Neuronal stem cell (in vitro differentiated cells): Measurements from ENCODE around the gene DUSP10.

Source experiments
- DNase-seq: peaks from one replicate; pipeline ENCODE4 v3.0.0-alpha.2; 2013; ENCODE audit warnings: low spot score
- H2AFZ ChIP-seq: one replicate; pipeline ENCODE4 v1.6.1; 2013; ENCODE audit warnings: mild to moderate bottlenecking, low read length, inconsistent platforms
- H2AK5ac ChIP-seq: 2 replicates; pipeline ENCODE4 v1.6.1; 2013; ENCODE audit warnings: low read depth, mild to moderate bottlenecking, inconsistent platforms, low read length, moderate library complexity, mixed read lengths
- H2BK120ac ChIP-seq: 2 replicates; pipeline ENCODE4 v1.6.1; 2013; ENCODE audit warnings: low read depth, mild to moderate bottlenecking, inconsistent platforms, low read length, moderate library complexity, mixed read lengths
- H2BK12ac ChIP-seq: one replicate; pipeline ENCODE4 v1.6.1; 2013; ENCODE audit warnings: low read length, inconsistent platforms
- H2BK15ac ChIP-seq: 2 replicates; pipeline ENCODE4 v1.6.1; 2013; ENCODE audit warnings: mild to moderate bottlenecking, low read length, inconsistent platforms, mixed read lengths
- H2BK5ac ChIP-seq: one replicate; pipeline ENCODE4 v1.6.1; 2013; ENCODE audit warnings: inconsistent platforms, mild to moderate bottlenecking, low read length, moderate library complexity
- H3K14ac ChIP-seq: one replicate; pipeline ENCODE4 v1.6.1; 2013; ENCODE audit warnings: low read length, inconsistent platforms
- H3K18ac ChIP-seq: 2 replicates; pipeline ENCODE4 v1.6.1; 2013; ENCODE audit warnings: low read length, inconsistent platforms
- H3K23ac ChIP-seq: 2 replicates; pipeline ENCODE4 v1.6.1; 2013; ENCODE audit warnings: low read depth, mild to moderate bottlenecking, mixed read lengths, low read length, inconsistent platforms; ENCODE audit not compliant: poor library complexity
- H3K27ac ChIP-seq: replicated peaks from 3 replicates; pipeline ENCODE4 v1.5.1; 2013; ENCODE audit warnings: low read length, inconsistent platforms
- H3K27me3 ChIP-seq, 3 experiments: 2 replicates each; pipeline ENCODE4 v1.6.1; 2013; ENCODE audit warnings: low read length in 3 of 3, mild to moderate bottlenecking in 2 of 3, inconsistent platforms in 1 of 3, low read depth in 1 of 3, mixed read lengths in 1 of 3, moderate library complexity in 1 of 3; ENCODE audit not compliant: control insufficient read depth in 3 of 3, insufficient read depth in 3 of 3
- H3K36me3 ChIP-seq, 2 donors: replicated peaks in 1 of 2; 2 replicates each; pipeline ENCODE4 v1.6.1; 2013; ENCODE audit warnings: low read length in 2 of 2; ENCODE audit not compliant: control insufficient read depth in 2 of 2, insufficient read depth in 2 of 2
- H3K4ac ChIP-seq: 2 replicates; pipeline ENCODE4 v1.6.1; 2013; ENCODE audit warnings: inconsistent platforms, mild to moderate bottlenecking, low read length, moderate library complexity
- H3K4me1 ChIP-seq, 2 donors: 1 replicate in 1 of 2; 2 replicates in 1 of 2; pipeline ENCODE4 v1.6.1; 2013; ENCODE audit warnings: low read length in 2 of 2, low read depth in 1 of 2; ENCODE audit not compliant: control insufficient read depth in 2 of 2, insufficient read depth in 1 of 2
- H3K4me2 ChIP-seq: one replicate; pipeline ENCODE4 v1.6.1; 2013; ENCODE audit warnings: mild to moderate bottlenecking, low read length, inconsistent platforms; ENCODE audit not compliant: insufficient read depth, poor library complexity, severe bottlenecking
- H3K4me3 ChIP-seq, 2 donors: 2 replicates each; pipeline ENCODE4 v1.5.1; 2013; ENCODE audit warnings: low read length in 2 of 2, mild to moderate bottlenecking in 2 of 2, inconsistent platforms in 1 of 2, moderate library complexity in 1 of 2
- H3K79me1 ChIP-seq: one replicate; pipeline ENCODE4 v1.6.1; 2013; ENCODE audit warnings: low read depth, mild to moderate bottlenecking, inconsistent platforms, low read length, moderate library complexity
- H3K9ac ChIP-seq: one replicate; pipeline ENCODE4 v1.6.1; 2013; ENCODE audit warnings: mild to moderate bottlenecking, low read depth, low read length, inconsistent platforms; ENCODE audit not compliant: poor library complexity
- H3K9me3 ChIP-seq, 2 donors: replicated peaks in 1 of 2; 2 replicates each; pipeline versions ENCODE3 to v1.6.1; 2013; ENCODE audit warnings: low read length in 2 of 2, mild to moderate bottlenecking in 2 of 2, inconsistent platforms in 1 of 2, low read depth in 1 of 2, mixed read lengths in 1 of 2, moderate library complexity in 1 of 2; ENCODE audit not compliant: control insufficient read depth in 2 of 2, insufficient read depth in 1 of 2
- H4K8ac ChIP-seq: one replicate; pipeline ENCODE4 v1.6.1; 2013; ENCODE audit warnings: low read depth, mild to moderate bottlenecking, inconsistent platforms, low read length, moderate library complexity
- H4K91ac ChIP-seq: one replicate; pipeline ENCODE4 v1.6.1; 2013; ENCODE audit warnings: low read length, low read depth, mild to moderate bottlenecking, inconsistent platforms; ENCODE audit not compliant: poor library complexity
- WGBS, 2 donors: extraction: QIAGEN DNeasy Blood & Tissue Kit; methylation state at CpG; one replicate each; pipeline ENCODE4 v1.1.7; 2013; ENCODE audit warnings: missing lambda C conversion rate in 2 of 2, mixed read lengths in 1 of 2; ENCODE audit not compliant: insufficient read length in 2 of 2, insufficient replicate concordance in 1 of 2; ENCODE audit errors: extremely low coverage in 2 of 2; 5-methylcytosine and 5-hydroxymethylcytosine counted together

Gene DUSP10

DNA sequence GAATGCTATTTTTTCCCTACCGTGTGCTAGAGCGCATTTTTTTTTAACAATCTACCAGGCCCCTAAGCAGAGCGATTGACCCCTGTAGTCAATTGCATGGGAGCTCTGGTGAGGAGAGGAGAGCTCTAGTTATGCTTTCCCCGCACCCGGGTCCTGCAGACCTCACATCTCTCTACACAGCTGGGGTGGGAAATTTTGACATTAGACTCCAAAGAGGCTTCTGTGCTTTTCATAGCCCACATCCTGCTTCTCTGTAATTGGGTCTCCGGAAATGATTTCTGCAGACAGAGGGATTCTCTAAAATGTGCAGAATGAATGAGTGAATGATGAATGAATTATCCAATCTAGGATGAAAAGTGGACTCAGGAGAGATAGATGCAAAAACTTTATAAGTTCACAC is 41.5 kb upstream of the DUSP10 start:
- H3K4me1 ChIP-seq = peaks cover 0 to 6% of the 10 kb centered on the region in 2 donors
- DNase-seq = no peak
- no peak overlapping the region for H3K14ac ChIP-seq
- H2AFZ ChIP-seq = no peak overlapping the region
- no peak overlapping the region for H2BK12ac ChIP-seq
- H2AK5ac ChIP-seq = no peak overlapping the region
- H3K27ac ChIP-seq = no peak overlapping the region
- H3K79me1 ChIP-seq = no peaks in the 10 kb centered on the region
- no peak overlapping the region for H3K4me2 ChIP-seq
- H2BK120ac ChIP-seq = no peak overlapping the region
- no peak overlapping the region for H3K4ac ChIP-seq
- no peak overlapping the region for H2BK5ac ChIP-seq
- H3K18ac ChIP-seq = no peak overlapping the region
- H3K9ac ChIP-seq = no peak overlapping the region
- H3K27me3 ChIP-seq = no peaks in the 10 kb centered on the region
- H2BK15ac ChIP-seq = no peak overlapping the region
- H3K36me3 ChIP-seq = no peaks in the 10 kb centered on the region
- H4K91ac ChIP-seq = no peak overlapping the region
- no peak overlapping the region for H4K8ac ChIP-seq
- WGBS, 2 donors = no CpG with 5 or more reads among the region's 6 CpGs
- H3K23ac ChIP-seq = no peak overlapping the region
- no peak overlapping the region for H3K4me3 ChIP-seq
- no peaks in the 10 kb centered on the region for H3K9me3 ChIP-seq

DNA sequence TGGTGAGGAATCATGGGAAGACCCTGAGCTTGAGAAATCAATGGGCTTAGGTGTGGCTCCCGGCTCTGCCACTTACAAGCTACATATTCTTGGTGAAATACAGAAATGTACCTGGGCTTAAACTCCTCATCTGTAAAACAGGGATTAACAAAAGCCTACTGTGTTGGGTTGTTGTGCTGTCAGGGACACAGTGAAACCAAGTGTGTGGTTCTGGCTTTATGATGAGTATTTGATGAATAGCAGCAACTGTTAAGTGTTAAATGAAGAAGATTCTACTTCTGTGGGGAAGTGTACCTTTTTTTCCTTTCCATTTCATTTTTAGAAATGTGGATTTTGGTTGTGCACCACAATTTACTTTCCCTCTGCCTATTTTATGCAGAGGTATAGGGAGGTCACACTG is 41.1 kb upstream of the DUSP10 start:
- DNase-seq = no peak
- H3K4me3 ChIP-seq = no peak overlapping the region
- H3K79me1 ChIP-seq = no peaks in the 10 kb centered on the region
- no peak overlapping the region for H2AFZ ChIP-seq
- H4K91ac ChIP-seq = no peak overlapping the region
- H2BK15ac ChIP-seq = no peak overlapping the region
- no peak overlapping the region for H3K4me2 ChIP-seq
- H3K4me1 ChIP-seq = peaks cover 0 to 6% of the 10 kb centered on the region in 2 donors
- no peaks in the 10 kb centered on the region for H3K36me3 ChIP-seq
- H4K8ac ChIP-seq = no peak overlapping the region
- H2BK120ac ChIP-seq = no peak overlapping the region
- H2AK5ac ChIP-seq = no peak overlapping the region
- H3K9me3 ChIP-seq = no peaks in the 10 kb centered on the region
- no peak overlapping the region for H3K27ac ChIP-seq
- H3K23ac ChIP-seq = no peak overlapping the region
- no CpG with 5 or more reads among the region's 1 CpG for WGBS, 2 donors
- no peak overlapping the region for H2BK12ac ChIP-seq
- no peak overlapping the region for H3K18ac ChIP-seq
- no peak overlapping the region for H3K4ac ChIP-seq
- no peak overlapping the region for H3K9ac ChIP-seq
- no peak overlapping the region for H3K14ac ChIP-seq
- H2BK5ac ChIP-seq = no peak overlapping the region
- H3K27me3 ChIP-seq = no peaks in the 10 kb centered on the region

DNA sequence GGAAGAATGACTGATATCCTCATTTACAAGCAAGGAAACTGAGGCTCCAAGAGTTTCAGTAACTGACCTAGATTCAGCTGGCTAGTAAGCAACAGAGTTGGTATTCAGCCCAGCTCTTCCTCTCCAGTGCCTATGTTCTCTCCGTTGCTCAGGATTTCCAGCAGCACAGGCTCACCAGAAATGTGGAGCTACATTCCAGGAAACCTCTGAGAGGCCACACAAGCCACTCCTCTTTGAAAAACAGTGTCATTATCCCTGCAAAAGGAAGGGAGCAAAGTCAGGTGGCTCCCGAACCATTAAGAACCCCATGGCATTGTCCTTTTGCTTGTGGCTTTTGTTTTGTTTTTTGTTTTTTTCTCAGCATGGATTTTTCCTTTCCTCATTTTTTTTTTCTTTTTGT is 40.6 kb upstream of the DUSP10 start:
- H3K27ac ChIP-seq = no peak overlapping the region
- no peak overlapping the region for H4K91ac ChIP-seq
- no peaks in the 10 kb centered on the region for H3K9me3 ChIP-seq
- no peak overlapping the region for H2BK120ac ChIP-seq
- no peaks in the 10 kb centered on the region for H3K36me3 ChIP-seq
- H2AFZ ChIP-seq = no peak overlapping the region
- H2BK5ac ChIP-seq = no peak overlapping the region
- H3K4ac ChIP-seq = no peak overlapping the region
- H2BK15ac ChIP-seq = no peak overlapping the region
- no peak overlapping the region for H3K14ac ChIP-seq
- no peak for DNase-seq
- H3K79me1 ChIP-seq = no peaks in the 10 kb centered on the region
- no peak overlapping the region for H3K23ac ChIP-seq
- H4K8ac ChIP-seq = no peak overlapping the region
- H3K9ac ChIP-seq = no peak overlapping the region
- H3K4me3 ChIP-seq = no peak overlapping the region
- H2BK12ac ChIP-seq = no peak overlapping the region
- no peak overlapping the region for H2AK5ac ChIP-seq
- no peak overlapping the region for H3K18ac ChIP-seq
- H3K4me2 ChIP-seq = no peak overlapping the region
- H3K27me3 ChIP-seq = no peaks in the 10 kb centered on the region
- H3K4me1 ChIP-seq = peaks cover 0 to 6% of the 10 kb centered on the region in 2 donors
- no CpG with 5 or more reads among the region's 2 CpGs for WGBS, 2 donors

DNA sequence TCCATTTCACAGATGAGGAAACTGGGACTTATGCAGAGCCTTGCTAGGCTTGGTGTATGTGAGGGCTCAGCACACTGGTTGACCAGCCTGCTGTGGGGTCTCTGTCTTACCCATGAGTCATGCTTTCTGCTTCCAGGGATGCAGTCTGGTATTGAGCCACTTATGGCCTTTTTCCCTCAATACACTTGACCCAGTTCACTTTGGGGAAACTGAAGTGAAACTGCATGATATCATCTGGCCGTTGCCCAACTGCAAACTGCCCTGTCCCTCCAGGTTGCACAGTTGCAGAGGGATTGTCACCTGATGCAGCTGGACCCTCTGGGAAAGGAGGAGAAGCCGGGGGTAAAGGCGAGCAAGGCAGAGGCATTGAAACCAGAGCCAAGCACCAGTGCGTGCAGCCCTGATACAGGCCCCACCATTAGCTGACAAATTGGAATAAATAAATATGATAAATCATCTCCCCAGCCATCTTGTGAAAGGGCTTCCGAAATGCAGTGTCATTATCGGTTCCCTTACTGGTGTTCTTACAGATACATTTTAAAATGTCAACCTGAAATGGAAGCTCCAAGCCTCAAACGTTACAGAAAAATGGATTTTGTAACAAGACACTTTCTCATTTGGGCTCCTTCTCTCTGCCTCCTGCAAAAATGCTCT is 39.3 kb upstream of the DUSP10 start:
- Histone ChIP-seq H2BK12ac (no peak overlapping the region), H3K4ac (no peak overlapping the region), H3K14ac (no peak overlapping the region), H3K4me2 (no peak overlapping the region), H3K27ac (no peak overlapping the region), H2BK120ac (no peak overlapping the region), H3K27me3 (no peaks in the 10 kb centered on the region), H3K79me1 (no peaks in the 10 kb centered on the region), H2AK5ac (no peak overlapping the region), H3K9ac (no peak overlapping the region), H3K9me3 (no peaks in the 10 kb centered on the region), H3K23ac (no peak overlapping the region), H2BK15ac (no peak overlapping the region), H3K18ac (no peak overlapping the region), H3K4me3 (no peak overlapping the region), H4K8ac (no peak overlapping the region), H2AFZ (no peak overlapping the region), H3K4me1 (peaks cover 0 to 6% of the 10 kb centered on the region in 2 donors), H4K91ac (no peak overlapping the region), H3K36me3 (no peaks in the 10 kb centered on the region), H2BK5ac (no peak overlapping the region)
- no peak for DNase-seq
- WGBS, 2 donors = no CpG with 5 or more reads among the region's 7 CpGs
